ENCODE measurements around the gene TUBA8.
"Not testable (repeated sequence)": the region's sequence is repeated elsewhere in the genome, so short reads cannot be mapped to it uniquely, and the experiment has no call there.

- TF ChIP-seq CTCF, POLR2A (IDR thresholded peaks at IDR 0.05): not testable (repeated sequence)
Observed at GRCh38 chr22:18141004-18141403, 30.4 kb downstream of the TUBA8 start.

Measured in tibial nerve (tissue), 3 donors.